Transverse colon (tissue), 4 donors: Measurements from ENCODE around the gene AGMAT.

Experiments used
- POLR2A ChIP-seq: fragments of 450-650 bp; IDR thresholded peaks from one replicate; pipeline ENCODE4 v1.6.1; 2016; ENCODE audit warnings: antibody characterized with exemption, mild to moderate bottlenecking, moderate library complexity
- POLR2AphosphoS5 ChIP-seq, 3 donors: sonication (generic); formaldehyde crosslinking; IDR thresholded peaks; one replicate each; pipeline ENCODE4 v1.6.1; 2016; ENCODE audit warnings: antibody characterized with exemption in 3 of 3
- TF ChIP-seq, protein P1 (sequence below), 5 experiments: fragments of 200-600 bp in 3 of 5; fragments of 450-650 bp in 2 of 5; sonication (generic) in 3 of 5; IDR thresholded peaks; 1 replicate in 2 of 5; 2 replicates in 3 of 5; pipeline ENCODE4 v1.5.1; 2016 to 2017; ENCODE audit warnings: antibody characterized with exemption in 5 of 5, inconsistent platforms in 3 of 5, mild to moderate bottlenecking in 2 of 5, moderate library complexity in 1 of 5

GRCh38 chr1:15550573-15550972, 34.3 kb downstream of the AGMAT start:
- TF ChIP-seq, protein P1, sequence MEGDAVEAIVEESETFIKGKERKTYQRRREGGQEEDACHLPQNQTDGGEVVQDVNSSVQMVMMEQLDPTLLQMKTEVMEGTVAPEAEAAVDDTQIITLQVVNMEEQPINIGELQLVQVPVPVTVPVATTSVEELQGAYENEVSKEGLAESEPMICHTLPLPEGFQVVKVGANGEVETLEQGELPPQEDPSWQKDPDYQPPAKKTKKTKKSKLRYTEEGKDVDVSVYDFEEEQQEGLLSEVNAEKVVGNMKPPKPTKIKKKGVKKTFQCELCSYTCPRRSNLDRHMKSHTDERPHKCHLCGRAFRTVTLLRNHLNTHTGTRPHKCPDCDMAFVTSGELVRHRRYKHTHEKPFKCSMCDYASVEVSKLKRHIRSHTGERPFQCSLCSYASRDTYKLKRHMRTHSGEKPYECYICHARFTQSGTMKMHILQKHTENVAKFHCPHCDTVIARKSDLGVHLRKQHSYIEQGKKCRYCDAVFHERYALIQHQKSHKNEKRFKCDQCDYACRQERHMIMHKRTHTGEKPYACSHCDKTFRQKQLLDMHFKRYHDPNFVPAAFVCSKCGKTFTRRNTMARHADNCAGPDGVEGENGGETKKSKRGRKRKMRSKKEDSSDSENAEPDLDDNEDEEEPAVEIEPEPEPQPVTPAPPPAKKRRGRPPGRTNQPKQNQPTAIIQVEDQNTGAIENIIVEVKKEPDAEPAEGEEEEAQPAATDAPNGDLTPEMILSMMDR (IDR thresholded peaks at IDR 0.05): no peak
- TF ChIP-seq POLR2A: no peak
- no peak for TF ChIP-seq POLR2AphosphoS5 (IDR thresholded peaks at IDR 0.05)
